Activated CD4-positive, alpha-beta T cell treated with anti-CD3 and anti-CD28 coated beads for 48 hours (primary cell): ENCODE measurements around the gene HSD17B11.
"Not testable (repeated sequence)": the region's sequence is repeated elsewhere in the genome, so short reads cannot be mapped to it uniquely, and the experiment has no call there.

Source experiments
- DNase-seq: peaks from one replicate; pipeline ENCODE4 v3.0.0-alpha.2; 2020

HSD17B11 gene

GRCh38 chr4:87354168-87355102 lies 36.6 kb downstream of the HSD17B11 start:
- no peak for DNase-seq

- peak; percentile 32 for DNase-seq
Observed at GRCh38 chr4:87353592-87353991, 37.4 kb downstream of the HSD17B11 start.

GRCh38 chr4:87345139-87345538 lies 45.8 kb downstream of the HSD17B11 start:
- DNase-seq: no peak

GRCh38 chr4:87342872-87343271 lies 48.1 kb downstream of the HSD17B11 start:
- no peak for DNase-seq

GRCh38 chr4:87341954-87342635 lies 48.9 kb downstream of the HSD17B11 start:
- DNase-seq: not testable (repeated sequence)

GRCh38 chr4:87339440-87339839 lies 51.5 kb downstream of the HSD17B11 start:
- no peak for DNase-seq

GRCh38 chr4:87337361-87337760 lies 53.6 kb downstream of the HSD17B11 start:
- no peak for DNase-seq

GRCh38 chr4:87333267-87333666 lies 57.7 kb downstream of the HSD17B11 start:
- no peak for DNase-seq

GRCh38 chr4:87330761-87331160 lies 60.2 kb downstream of the HSD17B11 start:
- DNase-seq: no peak

GRCh38 chr4:87327136-87327535 lies 63.9 kb downstream of the HSD17B11 start:
- DNase-seq: no peak

GRCh38 chr4:87326460-87326859 lies 64.5 kb downstream of the HSD17B11 start:
- no peak for DNase-seq

GRCh38 chr4:87322754-87323153 lies 68.2 kb downstream of the HSD17B11 start, which contains the start of gene HSD17B13:
Gene HSD17B13, minus strand, starts transcription at chr4:87322882. Its CDS starts 41 bp downstream, at chr4:87322841.
- DNase-seq: no peak

GRCh38 chr4:87321888-87322287 lies 69.1 kb downstream of the HSD17B11 start:
- DNase-seq: no peak

- no peak for DNase-seq
Observed at GRCh38 chr4:87317527-87317926, 73.5 kb downstream of the HSD17B11 start.

- no peak for DNase-seq
Observed at GRCh38 chr4:87316961-87317360, 74.0 kb downstream of the HSD17B11 start.

- DNase-seq: not testable (repeated sequence)
Observed at GRCh38 chr4:87315000-87315399, 76.0 kb downstream of the HSD17B11 start.

- DNase-seq: no peak
Observed at GRCh38 chr4:87313756-87314155, 77.2 kb downstream of the HSD17B11 start.

- no peak for DNase-seq
Observed at GRCh38 chr4:87311684-87312083, 79.3 kb downstream of the HSD17B11 start.

GRCh38 chr4:87310691-87311335 lies 80.2 kb downstream of the HSD17B11 start:
- DNase-seq: no peak

GRCh38 chr4:87309625-87310024 lies 81.4 kb downstream of the HSD17B11 start:
- DNase-seq: no peak

GRCh38 chr4:87306056-87306455 lies 84.9 kb downstream of the HSD17B11 start:
- no peak for DNase-seq

GRCh38 chr4:87305562-87305961 lies 85.4 kb downstream of the HSD17B11 start:
- DNase-seq: no peak

- DNase-seq: no peak
Observed at GRCh38 chr4:87304745-87305432, 86.1 kb downstream of the HSD17B11 start.
